CD4-positive, alpha-beta T cell treated with Interleukin-17A for 1 hour (primary cell): ENCODE results near the gene C5.
"Not testable (repeated sequence)": the region's sequence is repeated elsewhere in the genome, so short reads cannot be mapped to it uniquely, and the experiment has no call there.

Source experiments
- DNase-seq: peaks from one replicate; pipeline ENCODE4 v3.0.0-alpha.2; 2020

Gene C5

GRCh38 chr9:121048175-121048574 is 1.9 kb downstream of the C5 start:
- no peak for DNase-seq

- no peak for DNase-seq
Measured at GRCh38 chr9:121038804-121039203, 11.3 kb downstream of the C5 start.

- DNase-seq = no peak
Measured at GRCh38 chr9:121038362-121038761, 11.7 kb downstream of the C5 start.

- not testable (repeated sequence) for DNase-seq
Measured at GRCh38 chr9:121035717-121036116, 14.4 kb downstream of the C5 start.

GRCh38 chr9:121034529-121034928 is 15.5 kb downstream of the C5 start:
- no peak for DNase-seq

GRCh38 chr9:121029469-121029868 is 20.6 kb downstream of the C5 start:
- no peak for DNase-seq

GRCh38 chr9:121028285-121028684 is 21.8 kb downstream of the C5 start:
- DNase-seq = not testable (repeated sequence)

- no peak for DNase-seq
Measured at GRCh38 chr9:121026768-121027167, 23.3 kb downstream of the C5 start.

GRCh38 chr9:121026260-121026691 is 23.8 kb downstream of the C5 start:
- no peak for DNase-seq

GRCh38 chr9:121024237-121024636 is 25.8 kb downstream of the C5 start:
- DNase-seq = no peak

- no peak for DNase-seq
Measured at GRCh38 chr9:121023064-121023463, 27.0 kb downstream of the C5 start.

GRCh38 chr9:121021301-121021700 is 28.8 kb downstream of the C5 start:
- DNase-seq = no peak

GRCh38 chr9:121019273-121019672 is 30.8 kb downstream of the C5 start:
- DNase-seq = no peak

GRCh38 chr9:121013911-121014310 is 36.2 kb downstream of the C5 start:
- no peak for DNase-seq

- DNase-seq = no peak
Measured at GRCh38 chr9:121009650-121010049, 40.4 kb downstream of the C5 start.

- no peak for DNase-seq
Measured at GRCh38 chr9:120999317-120999716, 50.8 kb downstream of the C5 start.

GRCh38 chr9:120998111-120998510 is 52.0 kb downstream of the C5 start:
- DNase-seq = no peak

GRCh38 chr9:120997502-120997901 is 52.6 kb downstream of the C5 start:
- DNase-seq = no peak

- no peak for DNase-seq
Measured at GRCh38 chr9:120996409-120996808, 53.7 kb downstream of the C5 start.

- no peak for DNase-seq
Measured at GRCh38 chr9:120989065-120989464, 61.0 kb downstream of the C5 start.

- DNase-seq = no peak
Measured at GRCh38 chr9:120985819-120986222, 64.3 kb downstream of the C5 start.

GRCh38 chr9:120983259-120983837 is 66.7 kb downstream of the C5 start:
- DNase-seq = no peak

- DNase-seq = no peak
Measured at GRCh38 chr9:120982836-120983235, 67.2 kb downstream of the C5 start.

- DNase-seq = no peak
Measured at GRCh38 chr9:120980951-120981350, 69.1 kb downstream of the C5 start.

GRCh38 chr9:120979797-120980196 is 70.3 kb downstream of the C5 start:
- no peak for DNase-seq

GRCh38 chr9:120978987-120979386 is 71.1 kb downstream of the C5 start:
- DNase-seq = no peak
